Measurements from ENCODE around the gene ZNF57. TPM values are rescaled to one million over a fixed set of nuclear protein-coding genes. Genes with fewer than 3 reads are reported as not detected.

Gene ZNF57
- total and polyA plus RNA-seq, 2 of the 13 experiments (the other 11 are each of a cell fraction or from before 2014, with no cell fraction given): 6.6 to 17.5 TPM

DNA sequence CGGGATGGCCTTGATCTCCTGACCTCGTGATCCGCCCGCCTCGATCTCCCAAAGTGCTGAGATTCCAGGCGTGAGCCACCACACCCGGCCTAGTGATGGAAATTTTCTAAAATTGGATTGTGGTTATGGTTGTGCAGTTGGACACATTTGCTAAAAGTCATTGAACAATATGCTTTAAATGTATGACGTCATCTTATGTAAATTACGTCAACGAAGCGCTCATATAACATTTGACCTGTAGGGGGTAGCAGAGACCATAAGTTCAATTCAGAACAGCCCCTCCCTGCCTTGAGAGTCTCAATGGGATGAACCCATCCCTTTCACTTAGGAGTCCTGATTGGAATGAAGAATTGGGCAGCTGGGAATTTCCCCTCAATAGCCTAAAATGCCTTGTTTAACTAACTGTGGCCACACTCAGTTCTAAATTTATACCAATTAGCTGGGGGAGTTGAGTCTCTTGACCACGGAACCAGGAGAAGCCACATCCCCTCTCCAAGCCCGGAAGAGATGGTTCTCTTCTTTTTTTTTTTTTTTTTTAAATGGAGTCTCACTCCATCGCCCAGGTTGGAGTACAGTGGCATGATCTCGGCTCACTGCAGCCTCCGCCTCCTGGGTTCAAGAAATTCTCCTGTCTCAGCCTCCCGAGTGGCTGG is 61.4 kb downstream of the ZNF57 start (continued):
- TF ChIP-seq, protein P1, sequence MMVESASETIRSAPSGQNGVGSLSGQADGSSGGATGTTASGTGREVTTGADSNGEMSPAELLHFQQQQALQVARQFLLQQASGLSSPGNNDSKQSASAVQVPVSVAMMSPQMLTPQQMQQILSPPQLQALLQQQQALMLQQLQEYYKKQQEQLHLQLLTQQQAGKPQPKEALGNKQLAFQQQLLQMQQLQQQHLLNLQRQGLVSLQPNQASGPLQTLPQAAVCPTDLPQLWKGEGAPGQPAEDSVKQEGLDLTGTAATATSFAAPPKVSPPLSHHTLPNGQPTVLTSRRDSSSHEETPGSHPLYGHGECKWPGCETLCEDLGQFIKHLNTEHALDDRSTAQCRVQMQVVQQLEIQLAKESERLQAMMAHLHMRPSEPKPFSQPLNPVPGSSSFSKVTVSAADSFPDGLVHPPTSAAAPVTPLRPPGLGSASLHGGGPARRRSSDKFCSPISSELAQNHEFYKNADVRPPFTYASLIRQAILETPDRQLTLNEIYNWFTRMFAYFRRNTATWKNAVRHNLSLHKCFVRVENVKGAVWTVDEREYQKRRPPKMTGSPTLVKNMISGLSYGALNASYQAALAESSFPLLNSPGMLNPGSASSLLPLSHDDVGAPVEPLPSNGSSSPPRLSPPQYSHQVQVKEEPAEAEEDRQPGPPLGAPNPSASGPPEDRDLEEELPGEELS (CRISPR knock-in tag; IDR thresholded peaks at IDR 0.05): no peak
- TF ChIP-seq SOX6 (IDR thresholded peaks at IDR 0.05) (no peak), SOX6 (CRISPR knock-in tag; IDR thresholded peaks at IDR 0.05) (no peak), AGO1 (IDR thresholded peaks at IDR 0.05; ENCODE audit: low read depth, low read length, poor library complexity, severe bottlenecking) (no peak), PTBP1 (IDR thresholded peaks at IDR 0.05; ENCODE audit: low read depth, low read length, poor library complexity, severe bottlenecking) (no peak), REPIN1 (CRISPR knock-in tag; IDR thresholded peaks at IDR 0.05; ENCODE audit: borderline replicate concordance, low read depth) (peak; percentile 35; the same call in 1 of the 2 replicates), HDAC2 (CRISPR knock-in tag; IDR thresholded peaks at IDR 0.05) (no peak), ZBTB7A (CRISPR knock-in tag; IDR thresholded peaks at IDR 0.05) (0 out of 2 replicates have a peak, but pooled peaks have one; percentile 27), PAWR (CRISPR knock-in tag; IDR thresholded peaks at IDR 0.05; ENCODE audit: borderline replicate concordance) (no peak), MAZ (IDR thresholded peaks at IDR 0.05; ENCODE audit: borderline replicate concordance, low read depth, low read length) (0 out of 2 replicates have a peak, but pooled peaks have one; percentile 32), MAZ (CRISPR knock-in tag; IDR thresholded peaks at IDR 0.05; ENCODE audit: low read depth) (no peak), ZNF484 (CRISPR knock-in tag; IDR thresholded peaks at IDR 0.05; ENCODE audit: borderline replicate concordance, low read depth) (no peak), NCOA2 (CRISPR knock-in tag; IDR thresholded peaks at IDR 0.05) (no peak), ONECUT2 (CRISPR knock-in tag; IDR thresholded peaks at IDR 0.05) (no peak), ZBTB8A (CRISPR knock-in tag; IDR thresholded peaks at IDR 0.05; ENCODE audit: borderline replicate concordance, low read depth) (no peak), ELF3 (CRISPR knock-in tag; IDR thresholded peaks at IDR 0.05) (no peak), JDP2 (CRISPR knock-in tag; IDR thresholded peaks at IDR 0.05; ENCODE audit: borderline replicate concordance) (no peak), TP53 (CRISPR knock-in tag; conservative IDR thresholded peaks at IDR 0.05) (no peak)
- TF ChIP-seq, protein P2, sequence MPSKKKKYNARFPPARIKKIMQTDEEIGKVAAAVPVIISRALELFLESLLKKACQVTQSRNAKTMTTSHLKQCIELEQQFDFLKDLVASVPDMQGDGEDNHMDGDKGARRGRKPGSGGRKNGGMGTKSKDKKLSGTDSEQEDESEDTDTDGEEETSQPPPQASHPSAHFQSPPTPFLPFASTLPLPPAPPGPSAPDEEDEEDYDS (CRISPR knock-in tag; IDR thresholded peaks at IDR 0.05): no peak
- TF ChIP-seq, protein P3, sequence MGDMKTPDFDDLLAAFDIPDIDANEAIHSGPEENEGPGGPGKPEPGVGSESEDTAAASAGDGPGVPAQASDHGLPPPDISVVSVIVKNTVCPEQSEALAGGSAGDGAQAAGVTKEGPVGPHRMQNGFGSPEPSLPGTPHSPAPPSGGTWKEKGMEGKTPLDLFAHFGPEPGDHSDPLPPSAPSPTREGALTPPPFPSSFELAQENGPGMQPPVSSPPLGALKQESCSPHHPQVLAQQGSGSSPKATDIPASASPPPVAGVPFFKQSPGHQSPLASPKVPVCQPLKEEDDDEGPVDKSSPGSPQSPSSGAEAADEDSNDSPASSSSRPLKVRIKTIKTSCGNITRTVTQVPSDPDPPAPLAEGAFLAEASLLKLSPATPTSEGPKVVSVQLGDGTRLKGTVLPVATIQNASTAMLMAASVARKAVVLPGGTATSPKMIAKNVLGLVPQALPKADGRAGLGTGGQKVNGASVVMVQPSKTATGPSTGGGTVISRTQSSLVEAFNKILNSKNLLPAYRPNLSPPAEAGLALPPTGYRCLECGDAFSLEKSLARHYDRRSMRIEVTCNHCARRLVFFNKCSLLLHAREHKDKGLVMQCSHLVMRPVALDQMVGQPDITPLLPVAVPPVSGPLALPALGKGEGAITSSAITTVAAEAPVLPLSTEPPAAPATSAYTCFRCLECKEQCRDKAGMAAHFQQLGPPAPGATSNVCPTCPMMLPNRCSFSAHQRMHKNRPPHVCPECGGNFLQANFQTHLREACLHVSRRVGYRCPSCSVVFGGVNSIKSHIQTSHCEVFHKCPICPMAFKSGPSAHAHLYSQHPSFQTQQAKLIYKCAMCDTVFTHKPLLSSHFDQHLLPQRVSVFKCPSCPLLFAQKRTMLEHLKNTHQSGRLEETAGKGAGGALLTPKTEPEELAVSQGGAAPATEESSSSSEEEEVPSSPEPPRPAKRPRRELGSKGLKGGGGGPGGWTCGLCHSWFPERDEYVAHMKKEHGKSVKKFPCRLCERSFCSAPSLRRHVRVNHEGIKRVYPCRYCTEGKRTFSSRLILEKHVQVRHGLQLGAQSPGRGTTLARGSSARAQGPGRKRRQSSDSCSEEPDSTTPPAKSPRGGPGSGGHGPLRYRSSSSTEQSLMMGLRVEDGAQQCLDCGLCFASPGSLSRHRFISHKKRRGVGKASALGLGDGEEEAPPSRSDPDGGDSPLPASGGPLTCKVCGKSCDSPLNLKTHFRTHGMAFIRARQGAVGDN (CRISPR knock-in tag; IDR thresholded peaks at IDR 0.05): no peak
- TF ChIP-seq, protein P4, sequence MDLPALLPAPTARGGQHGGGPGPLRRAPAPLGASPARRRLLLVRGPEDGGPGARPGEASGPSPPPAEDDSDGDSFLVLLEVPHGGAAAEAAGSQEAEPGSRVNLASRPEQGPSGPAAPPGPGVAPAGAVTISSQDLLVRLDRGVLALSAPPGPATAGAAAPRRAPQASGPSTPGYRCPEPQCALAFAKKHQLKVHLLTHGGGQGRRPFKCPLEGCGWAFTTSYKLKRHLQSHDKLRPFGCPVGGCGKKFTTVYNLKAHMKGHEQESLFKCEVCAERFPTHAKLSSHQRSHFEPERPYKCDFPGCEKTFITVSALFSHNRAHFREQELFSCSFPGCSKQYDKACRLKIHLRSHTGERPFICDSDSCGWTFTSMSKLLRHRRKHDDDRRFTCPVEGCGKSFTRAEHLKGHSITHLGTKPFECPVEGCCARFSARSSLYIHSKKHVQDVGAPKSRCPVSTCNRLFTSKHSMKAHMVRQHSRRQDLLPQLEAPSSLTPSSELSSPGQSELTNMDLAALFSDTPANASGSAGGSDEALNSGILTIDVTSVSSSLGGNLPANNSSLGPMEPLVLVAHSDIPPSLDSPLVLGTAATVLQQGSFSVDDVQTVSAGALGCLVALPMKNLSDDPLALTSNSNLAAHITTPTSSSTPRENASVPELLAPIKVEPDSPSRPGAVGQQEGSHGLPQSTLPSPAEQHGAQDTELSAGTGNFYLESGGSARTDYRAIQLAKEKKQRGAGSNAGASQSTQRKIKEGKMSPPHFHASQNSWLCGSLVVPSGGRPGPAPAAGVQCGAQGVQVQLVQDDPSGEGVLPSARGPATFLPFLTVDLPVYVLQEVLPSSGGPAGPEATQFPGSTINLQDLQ (CRISPR knock-in tag; IDR thresholded peaks at IDR 0.05): no peak
